ENCODE data around the gene NFIC.

GRCh38 chr19:3322199-3322978, 44.0 kb upstream of the NFIC start:
- TF ChIP-seq, protein P1, sequence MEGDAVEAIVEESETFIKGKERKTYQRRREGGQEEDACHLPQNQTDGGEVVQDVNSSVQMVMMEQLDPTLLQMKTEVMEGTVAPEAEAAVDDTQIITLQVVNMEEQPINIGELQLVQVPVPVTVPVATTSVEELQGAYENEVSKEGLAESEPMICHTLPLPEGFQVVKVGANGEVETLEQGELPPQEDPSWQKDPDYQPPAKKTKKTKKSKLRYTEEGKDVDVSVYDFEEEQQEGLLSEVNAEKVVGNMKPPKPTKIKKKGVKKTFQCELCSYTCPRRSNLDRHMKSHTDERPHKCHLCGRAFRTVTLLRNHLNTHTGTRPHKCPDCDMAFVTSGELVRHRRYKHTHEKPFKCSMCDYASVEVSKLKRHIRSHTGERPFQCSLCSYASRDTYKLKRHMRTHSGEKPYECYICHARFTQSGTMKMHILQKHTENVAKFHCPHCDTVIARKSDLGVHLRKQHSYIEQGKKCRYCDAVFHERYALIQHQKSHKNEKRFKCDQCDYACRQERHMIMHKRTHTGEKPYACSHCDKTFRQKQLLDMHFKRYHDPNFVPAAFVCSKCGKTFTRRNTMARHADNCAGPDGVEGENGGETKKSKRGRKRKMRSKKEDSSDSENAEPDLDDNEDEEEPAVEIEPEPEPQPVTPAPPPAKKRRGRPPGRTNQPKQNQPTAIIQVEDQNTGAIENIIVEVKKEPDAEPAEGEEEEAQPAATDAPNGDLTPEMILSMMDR (IDR thresholded peaks at IDR 0.05; ENCODE audit: low read length) = no peak
- TF ChIP-seq EZH2phosphoT487 (IDR thresholded peaks at IDR 0.05; ENCODE audit: low read length) (no peak), EZH2 (optimal IDR thresholded peaks at IDR 0.05; ENCODE audit: low read depth, low read length) (no peak)

Measured in MM.1S (cell line).